Endometrium (tissue), 2 donors: ENCODE results near the gene CD101.
"Not testable (repeated sequence)": the region's sequence is repeated elsewhere in the genome, so short reads cannot be mapped to it uniquely, and the experiment has no call there.

Experiments used
- FAIRE-seq: peaks from 2 replicates; lab custom pipeline; 2012; peaks lifted over from hg19 to GRCh38; lab: Jason Lieb, UNC
- donor health status: control.
- donor health status: control.

Gene CD101

GRCh38 chr1:117001254-117001927 lies at the start of gene CD101:
CD101 (plus strand) TSS chr1:117001760; CDS start chr1:117001818, 58 bp downstream.
- FAIRE-seq, result no peak

- no peak for FAIRE-seq
These were observed 48.8 kb upstream of the CD101 start for GRCh38 chr1:116952738-116953275.

- no peak for FAIRE-seq
These were observed 47.1 kb upstream of the CD101 start for GRCh38 chr1:116954440-116954839.

GRCh38 chr1:116956378-116956777 lies 45.2 kb upstream of the CD101 start:
- no peak for FAIRE-seq

- FAIRE-seq, result no peak
These were observed 43.9 kb upstream of the CD101 start for GRCh38 chr1:116957646-116958045.

GRCh38 chr1:116958110-116958509 lies 43.5 kb upstream of the CD101 start:
- FAIRE-seq, result no peak

GRCh38 chr1:116958977-116959376 lies 42.6 kb upstream of the CD101 start:
- no peak for FAIRE-seq

GRCh38 chr1:116961606-116962005 lies 40.0 kb upstream of the CD101 start:
- FAIRE-seq, result no peak

- FAIRE-seq, result no peak
These were observed 38.4 kb upstream of the CD101 start for GRCh38 chr1:116962987-116963639.

- FAIRE-seq, result no peak
These were observed 34.8 kb upstream of the CD101 start for GRCh38 chr1:116966791-116967190.

GRCh38 chr1:116968724-116969123 lies 32.8 kb upstream of the CD101 start:
- no peak for FAIRE-seq

GRCh38 chr1:116971258-116971860 lies 30.2 kb upstream of the CD101 start:
- FAIRE-seq, result no peak

- no peak for FAIRE-seq
These were observed 29.4 kb upstream of the CD101 start for GRCh38 chr1:116971965-116972673.

- FAIRE-seq, result no peak
These were observed 28.9 kb upstream of the CD101 start for GRCh38 chr1:116972674-116973030.

- not testable (repeated sequence) for FAIRE-seq
These were observed 21.3 kb upstream of the CD101 start for GRCh38 chr1:116980309-116980708.

GRCh38 chr1:116981521-116982037 lies 20.0 kb upstream of the CD101 start:
- FAIRE-seq, result no peak

- FAIRE-seq, result no peak
These were observed 19.1 kb upstream of the CD101 start for GRCh38 chr1:116982319-116983004.

GRCh38 chr1:116983112-116983511 lies 18.4 kb upstream of the CD101 start:
- no peak for FAIRE-seq

GRCh38 chr1:116983678-116984077 lies 17.9 kb upstream of the CD101 start:
- no peak for FAIRE-seq

- FAIRE-seq, result no peak
These were observed 17.0 kb upstream of the CD101 start for GRCh38 chr1:116984406-116985160.
